GM12874 (cell line): ENCODE measurements around the gene CLMN.

Source experiments
- CTCF ChIP-seq: IDR thresholded peaks from 2 replicates; pipeline ENCODE4 v1.5.1; 2011; ENCODE audit warnings: low read depth, mild to moderate bottlenecking, control low read depth, low read length, moderate library complexity; ENCODE audit not compliant: insufficient read depth

CLMN gene

GRCh38 chr14:95320078-95320895 is 579 bp upstream of the CLMN start:
- no peak for TF ChIP-seq CTCF

- no peak for TF ChIP-seq CTCF
These were observed 1.1 kb downstream of the CLMN start for GRCh38 chr14:95318399-95319311.

GRCh38 chr14:95317817-95318343 is 1.8 kb downstream of the CLMN start:
- no peak for TF ChIP-seq CTCF

GRCh38 chr14:95316821-95317220 is 2.9 kb downstream of the CLMN start:
- no peak for TF ChIP-seq CTCF

- no peak for TF ChIP-seq CTCF
These were observed 4.1 kb downstream of the CLMN start for GRCh38 chr14:95315579-95315978.

- no peak for TF ChIP-seq CTCF
These were observed 4.6 kb downstream of the CLMN start for GRCh38 chr14:95315156-95315555.

GRCh38 chr14:95314609-95315008 is 5.1 kb downstream of the CLMN start:
- TF ChIP-seq CTCF = no peak
